Measurements from ENCODE around the gene LRRC10B.

Gene LRRC10B

GRCh38 chr11:61487342-61488025 is 21.1 kb upstream of the LRRC10B start:
- no peak for DNase-seq

GRCh38 chr11:61488651-61489291 is 19.8 kb upstream of the LRRC10B start:
- peak; percentile 90 for DNase-seq

- peak; percentile 64 for DNase-seq
Measured at GRCh38 chr11:61489833-61490721, 18.5 kb upstream of the LRRC10B start.

- DNase-seq, result no peak
Measured at GRCh38 chr11:61491736-61492395, 16.7 kb upstream of the LRRC10B start.

GRCh38 chr11:61494381-61494961 is 14.1 kb upstream of the LRRC10B start:
- DNase-seq, result no peak

GRCh38 chr11:61495801-61496601 is 12.5 kb upstream of the LRRC10B start:
- DNase-seq, result peak; percentile 74

- DNase-seq, result no peak
Measured at GRCh38 chr11:61496602-61497400, 11.7 kb upstream of the LRRC10B start.

GRCh38 chr11:61497473-61497872 is 11.1 kb upstream of the LRRC10B start:
- DNase-seq, result no peak

GRCh38 chr11:61497876-61498275 is 10.7 kb upstream of the LRRC10B start:
- DNase-seq, result no peak

GRCh38 chr11:61498767-61499341 is 9.7 kb upstream of the LRRC10B start:
- no peak for DNase-seq

GRCh38 chr11:61499816-61500491 is 8.6 kb upstream of the LRRC10B start:
- DNase-seq, result no peak

- DNase-seq, result no peak
Measured at GRCh38 chr11:61502522-61502921, 6.0 kb upstream of the LRRC10B start.

GRCh38 chr11:61503135-61503770 is 5.3 kb upstream of the LRRC10B start:
- DNase-seq, result no peak

GRCh38 chr11:61505106-61505505 is 3.4 kb upstream of the LRRC10B start:
- DNase-seq, result no peak

GRCh38 chr11:61505640-61506155 is 2.9 kb upstream of the LRRC10B start:
- no peak for DNase-seq

- DNase-seq, result no peak
Measured at GRCh38 chr11:61507012-61507768, 1.4 kb upstream of the LRRC10B start.

- peak; percentile 95 for DNase-seq
Measured at GRCh38 chr11:61509043-61510029, 787 bp downstream of the LRRC10B start.
